ENCODE results near the gene MTRR.

GRCh38 chr5:7881091-7881490, 12.1 kb downstream of the MTRR start:
- TF ChIP-seq CTCF (IDR thresholded peaks at IDR 0.05) (no peak), POLR2A (IDR thresholded peaks at IDR 0.05) (no peak)
